ENCODE data around the gene STEAP3.

GRCh38 chr2:119250718-119251290 lies 27.2 kb downstream of the STEAP3 start:
- TF ChIP-seq CTCF (IDR thresholded peaks at IDR 0.05; ENCODE audit: insufficient read depth, low read depth, low read length): no peak
- no peak for TF ChIP-seq EZH2 (IDR thresholded peaks at IDR 0.05; ENCODE audit: insufficient read depth, low read length)

Data from astrocyte (in vitro differentiated cells and primary cell).